OCI-LY1 (cell line): ENCODE measurements around the gene BGLAP.

Experiments used
- CTCF ChIP-seq: fragments of 200-600 bp; sonication (generic), shearing (Covaris generic); IDR thresholded peaks from 2 replicates; pipeline ENCODE4 v1.5.1; 2017; ENCODE audit warnings: mild to moderate bottlenecking, antibody characterized with exemption, low read length, moderate library complexity, mixed read lengths
- EZH2 ChIP-seq: fragments of 200-600 bp; sonication (generic), shearing (Covaris generic); IDR thresholded peaks from 2 replicates; pipeline ENCODE4 v1.8.0; 2017; ENCODE audit warnings: borderline replicate concordance, mixed run types, mild to moderate bottlenecking, antibody characterized with exemption, low read length, moderate library complexity, mixed read lengths

- TF ChIP-seq EZH2 (no peak), CTCF (no peak)
These were observed 29.9 kb upstream of the BGLAP start for GRCh38 chr1:156212130-156212529.
